GM18508 (cell line): Measurements from ENCODE around the gene PMFBP1.

Source experiments
- ATAC-seq: cut with Tn5 transposase; IDR thresholded peaks from one replicate; pipeline ENCODE4 v1.9.1; 2021; ENCODE audit warnings: moderate number of reproducible peaks; ENCODE audit not compliant: insufficient read depth, unreplicated experiment

The PMFBP1 gene

GRCh38 chr16:72073560-72074230 lies 98.3 kb downstream of the PMFBP1 start:
- no peak for ATAC-seq

DNA sequence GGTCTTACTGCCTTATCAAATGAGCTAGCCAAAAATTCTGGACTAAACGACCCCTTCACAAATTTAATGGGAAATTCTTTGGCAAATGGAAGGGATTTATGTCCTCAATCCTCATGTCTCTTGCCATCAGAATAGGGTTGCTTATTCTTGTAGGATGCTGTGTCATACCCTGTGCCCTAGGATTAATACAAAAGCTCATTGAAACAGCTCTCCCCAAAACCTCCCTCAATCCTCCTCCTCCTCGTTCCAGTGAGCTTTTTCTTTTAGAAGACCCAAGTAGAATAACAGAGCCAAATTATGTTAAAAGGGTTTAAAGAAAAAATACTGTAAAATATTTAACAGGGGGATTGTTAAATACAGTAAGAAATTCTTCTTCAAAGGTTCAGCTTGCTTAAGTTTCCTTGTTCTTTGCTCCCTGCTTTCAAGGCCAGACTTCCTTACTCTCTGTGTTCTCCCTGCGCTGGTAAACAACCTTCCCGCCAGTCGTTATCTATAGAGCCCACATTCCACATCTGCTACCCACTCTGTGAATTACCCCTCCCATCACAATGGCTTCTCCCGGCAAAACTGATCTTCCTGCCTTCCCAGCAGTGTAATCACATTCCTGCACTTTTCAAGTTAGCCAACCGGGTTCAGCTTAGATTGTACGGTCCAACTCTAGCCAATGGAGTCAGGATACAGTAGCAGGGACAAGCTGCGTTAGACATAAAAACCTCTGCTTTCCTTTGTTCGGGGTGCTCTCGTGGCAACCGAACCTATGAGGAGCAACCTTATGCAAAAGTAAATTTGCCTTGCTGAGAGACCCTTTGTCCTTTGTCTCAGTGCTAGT lies 99.2 kb downstream of the PMFBP1 start:
- no peak for ATAC-seq
